Memory B cell (primary cell): ENCODE data around the gene DSC1.
"Not testable (repeated sequence)": the region's sequence is repeated elsewhere in the genome, so short reads cannot be mapped to it uniquely, and the experiment has no call there.

ENCODE experiments used
- ATAC-seq: fragments of 150-1000 bp; cut with Tn5 transposase; 2 replicates; pipeline ENCODE4 v1.10.0; 2021; ENCODE audit warnings: low read depth, mild to moderate bottlenecking, moderate library complexity
- DNase-seq, 2 donors: peaks; one replicate each; pipeline ENCODE4 v3.0.0; 2022; ENCODE audit warnings: low spot score in 2 of 2
- H3K27ac Mint-ChIP-seq: one replicate; pipeline ENCODE4 v1.8.0; 2022; ENCODE audit warnings: mild to moderate bottlenecking, moderate library complexity, mixed read lengths
- H3K27me3 Mint-ChIP-seq: one replicate; pipeline ENCODE4 v1.8.0; 2022; ENCODE audit warnings: mixed read lengths
- H3K36me3 Mint-ChIP-seq: one replicate; pipeline ENCODE4 v1.8.0; 2022; ENCODE audit warnings: mild to moderate bottlenecking, mixed read lengths
- H3K4me1 Mint-ChIP-seq: one replicate; pipeline ENCODE4 v1.8.0; 2022; ENCODE audit warnings: mixed read lengths
- H3K4me3 Mint-ChIP-seq: one replicate; pipeline ENCODE4 v1.8.0; 2022; ENCODE audit warnings: mild to moderate bottlenecking, moderate library complexity, mixed read lengths
- H3K9me3 Mint-ChIP-seq: one replicate; pipeline ENCODE4 v1.8.0; 2022; ENCODE audit warnings: mixed read lengths

DSC1 gene

DNA sequence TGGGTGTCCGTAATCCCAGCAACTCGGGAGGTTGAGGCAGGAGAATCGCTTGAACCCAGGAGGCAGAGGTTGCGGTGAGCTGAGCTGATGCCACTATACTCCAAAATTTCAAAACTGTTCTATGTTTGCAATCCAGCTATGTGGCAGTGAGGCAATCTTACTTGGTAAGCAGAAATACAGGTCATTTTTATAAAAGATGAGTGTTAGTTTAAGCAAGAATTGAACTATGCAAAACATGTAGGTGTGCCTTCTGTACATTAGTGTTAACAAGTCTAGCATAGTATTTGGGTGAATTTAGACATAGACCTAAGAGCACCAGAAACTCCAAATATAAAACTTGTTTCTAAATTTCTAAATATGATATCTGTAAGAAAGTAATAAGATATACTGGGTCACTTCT lies 7.2 kb downstream of the DSC1 start:
- Mint-ChIP-seq H3K27ac (no peak overlapping the region), H3K36me3 (no peaks in the 10 kb centered on the region), H3K9me3 (no peaks in the 10 kb centered on the region), H3K27me3 (no peaks in the 10 kb centered on the region), H3K4me1 (no peaks in the 10 kb centered on the region), H3K4me3 (no peak overlapping the region)
- ATAC-seq (no peak), DNase-seq (no peak)

- Mint-ChIP-seq H3K4me3 (no peak overlapping the region), H3K9me3 (no peaks in the 10 kb centered on the region), H3K27me3 (no peaks in the 10 kb centered on the region), H3K36me3 (no peaks in the 10 kb centered on the region), H3K4me1 (no peaks in the 10 kb centered on the region), H3K27ac (no peak overlapping the region)
- DNase-seq, result no peak
- no peak for ATAC-seq
Measured at GRCh38 chr18:31154181-31154580, 8.5 kb downstream of the DSC1 start.

DNA sequence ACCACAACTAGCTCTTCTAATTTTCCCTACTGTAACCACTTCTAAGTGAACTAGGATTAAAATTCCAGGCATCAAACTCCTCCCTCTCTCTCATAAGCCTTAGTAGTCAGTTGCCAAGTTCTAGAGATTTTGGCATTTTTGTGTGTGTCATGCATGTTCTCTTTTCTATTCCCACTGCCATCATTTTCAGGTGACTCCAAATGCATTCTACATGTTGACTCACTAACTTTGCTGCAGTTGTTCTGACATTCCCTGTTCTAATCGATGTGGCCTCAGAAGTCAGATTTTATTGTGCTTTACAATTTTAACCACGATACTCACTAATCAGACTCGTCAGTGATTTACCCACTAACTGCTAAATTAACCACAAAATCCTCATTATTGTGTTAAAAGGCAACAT lies 13.3 kb downstream of the DSC1 start:
- peaks cover 3% of the 10 kb centered on the region for H3K9me3 Mint-ChIP-seq
- ATAC-seq, result no peak

DNA sequence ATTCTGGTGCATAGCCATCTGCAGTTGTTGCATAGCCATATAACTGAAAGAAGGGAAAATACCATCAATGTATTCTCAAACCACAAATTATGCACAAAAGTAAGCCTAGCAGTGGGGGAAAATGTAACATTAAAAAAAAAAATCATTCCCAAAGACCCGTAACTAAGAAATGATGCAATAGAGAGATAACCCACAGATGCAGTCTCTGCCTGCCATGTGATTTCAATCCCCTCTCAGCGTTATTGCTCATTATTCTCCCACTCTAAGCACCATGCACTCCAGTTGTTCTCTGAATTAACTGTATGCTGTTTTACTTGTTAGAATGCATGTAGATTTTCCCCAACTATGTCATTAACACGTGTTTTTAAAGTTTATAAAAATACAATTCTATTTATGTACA lies 14.1 kb downstream of the DSC1 start:
- DNase-seq (no peak), ATAC-seq (no peak)
- no peak overlapping the region for H3K4me3 Mint-ChIP-seq
- no peaks in the 10 kb centered on the region for H3K27me3 Mint-ChIP-seq
- H3K27ac Mint-ChIP-seq, result no peak overlapping the region
- no peaks in the 10 kb centered on the region for H3K36me3 Mint-ChIP-seq
- H3K9me3 Mint-ChIP-seq, result peaks cover 4% of the 10 kb centered on the region
- no peaks in the 10 kb centered on the region for H3K4me1 Mint-ChIP-seq

More for the DNA sequence above, 13.3 kb downstream of the DSC1 start:
- H3K27ac Mint-ChIP-seq, result no peak overlapping the region
- no peaks in the 10 kb centered on the region for H3K27me3 Mint-ChIP-seq
- no peaks in the 10 kb centered on the region for H3K4me1 Mint-ChIP-seq
- H3K4me3 Mint-ChIP-seq, result no peak overlapping the region
- DNase-seq, result no peak
- no peaks in the 10 kb centered on the region for H3K36me3 Mint-ChIP-seq

DNA sequence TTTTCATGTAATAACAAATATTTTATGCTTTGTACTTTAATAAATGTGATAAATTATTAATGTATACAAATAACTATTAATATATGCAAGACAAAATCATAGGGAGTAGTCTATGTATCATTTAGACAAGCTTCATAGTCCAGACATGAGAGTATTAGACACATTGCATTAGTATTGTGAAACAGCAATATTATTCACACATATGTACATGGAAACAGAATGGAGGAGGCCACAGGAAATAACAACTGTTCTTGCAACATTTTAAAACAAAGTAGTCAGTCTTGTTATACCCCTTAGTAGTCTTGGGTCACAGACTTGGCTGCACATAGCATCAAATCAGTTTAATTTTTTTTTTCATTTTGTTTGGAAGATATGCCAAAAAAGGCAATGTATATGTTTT lies 15.8 kb downstream of the DSC1 start:
- Mint-ChIP-seq H3K9me3 (peaks cover 4% of the 10 kb centered on the region), H3K27me3 (no peaks in the 10 kb centered on the region), H3K36me3 (no peaks in the 10 kb centered on the region), H3K27ac (no peak overlapping the region), H3K4me3 (no peak overlapping the region), H3K4me1 (no peaks in the 10 kb centered on the region)
- ATAC-seq, result no peak
- DNase-seq, result no peak

DNA sequence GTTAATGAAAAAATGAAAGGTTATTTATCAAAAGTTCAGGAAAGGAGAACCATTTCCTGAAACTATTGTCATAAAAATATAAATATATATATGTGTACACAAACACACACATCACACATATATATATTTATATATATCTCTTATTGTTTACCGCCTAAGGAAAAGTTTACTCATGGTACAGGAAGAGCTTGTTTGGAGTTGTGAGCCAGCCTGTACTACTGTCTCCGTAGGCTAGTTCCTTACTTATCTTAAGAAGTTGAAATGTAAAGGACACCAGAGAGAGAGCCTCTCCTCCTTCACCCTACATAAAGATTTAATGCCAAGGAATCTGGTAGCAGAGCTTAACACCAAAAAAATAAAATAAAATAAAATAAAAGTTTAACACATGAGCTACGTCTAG lies 19.6 kb downstream of the DSC1 start:
- Mint-ChIP-seq H3K4me1 (no peaks in the 10 kb centered on the region), H3K27me3 (no peaks in the 10 kb centered on the region), H3K9me3 (peaks cover 4% of the 10 kb centered on the region), H3K27ac (no peak overlapping the region), H3K36me3 (no peaks in the 10 kb centered on the region), H3K4me3 (no peak overlapping the region)
- ATAC-seq (no peak), DNase-seq (no peak)

- no peak overlapping the region for H3K27ac Mint-ChIP-seq
Measured at GRCh38 chr18:31138709-31139108, 23.9 kb downstream of the DSC1 start.

GRCh38 chr18:31134988-31135529 lies 27.6 kb downstream of the DSC1 start:
- no peaks in the 10 kb centered on the region for H3K4me1 Mint-ChIP-seq

More at GRCh38 chr18:31138709-31139108, 23.9 kb downstream of the DSC1 start:
- DNase-seq (no peak), ATAC-seq (no peak)
- H3K9me3 Mint-ChIP-seq, result no peaks in the 10 kb centered on the region
- H3K36me3 Mint-ChIP-seq, result no peaks in the 10 kb centered on the region
- no peaks in the 10 kb centered on the region for H3K4me1 Mint-ChIP-seq
- no peak overlapping the region for H3K4me3 Mint-ChIP-seq
- H3K27me3 Mint-ChIP-seq, result no peaks in the 10 kb centered on the region

GRCh38 chr18:31129398-31130115 lies 33.1 kb downstream of the DSC1 start:
- Mint-ChIP-seq H3K9me3 (no peaks in the 10 kb centered on the region), H3K36me3 (no peaks in the 10 kb centered on the region), H3K4me1 (no peaks in the 10 kb centered on the region), H3K4me3 (no peak overlapping the region), H3K27me3 (no peaks in the 10 kb centered on the region), H3K27ac (no peak overlapping the region)
- no peak for ATAC-seq
- DNase-seq, result no peak

More at GRCh38 chr18:31134988-31135529, 27.6 kb downstream of the DSC1 start:
- no peaks in the 10 kb centered on the region for H3K9me3 Mint-ChIP-seq
- ATAC-seq, result no peak
- no peak overlapping the region for H3K27ac Mint-ChIP-seq
- DNase-seq, result no peak
- no peaks in the 10 kb centered on the region for H3K36me3 Mint-ChIP-seq
- H3K4me3 Mint-ChIP-seq, result no peak overlapping the region
- H3K27me3 Mint-ChIP-seq, result no peaks in the 10 kb centered on the region

- H3K4me3 Mint-ChIP-seq, result no peak overlapping the region
- H3K36me3 Mint-ChIP-seq, result no peaks in the 10 kb centered on the region
- no peaks in the 10 kb centered on the region for H3K4me1 Mint-ChIP-seq
- H3K9me3 Mint-ChIP-seq, result no peaks in the 10 kb centered on the region
- no peaks in the 10 kb centered on the region for H3K27me3 Mint-ChIP-seq
- ATAC-seq (no peak), DNase-seq (no peak)
- H3K27ac Mint-ChIP-seq, result no peak overlapping the region
Measured at GRCh38 chr18:31125878-31126277, 36.8 kb downstream of the DSC1 start.

GRCh38 chr18:31123125-31123524 lies 39.5 kb downstream of the DSC1 start:
- H3K27me3 Mint-ChIP-seq, result not testable (repeated sequence)

DNA sequence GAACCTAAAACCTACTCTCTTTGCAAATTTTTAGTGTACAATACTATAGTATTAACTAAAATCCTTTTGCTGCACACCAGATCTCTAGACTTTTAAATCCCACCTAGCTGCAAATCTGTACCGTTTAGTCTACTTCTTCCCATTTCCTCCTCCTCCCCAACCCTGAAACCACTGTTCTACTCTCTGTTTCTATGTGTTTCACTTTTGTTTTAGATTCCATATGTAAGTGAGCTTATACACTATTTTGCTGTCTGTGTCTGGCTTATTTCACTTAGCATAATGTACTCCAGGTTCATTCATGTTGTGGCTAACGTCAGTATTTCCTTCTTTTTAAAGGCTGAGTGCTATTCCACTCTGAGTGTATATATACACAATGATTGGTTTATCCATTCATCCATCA lies 42.1 kb downstream of the DSC1 start:
- ATAC-seq, result no peak
- Mint-ChIP-seq H3K27ac (no peak overlapping the region), H3K4me1 (no peaks in the 10 kb centered on the region), H3K4me3 (no peak overlapping the region), H3K36me3 (no peaks in the 10 kb centered on the region), H3K9me3 (peaks cover 9% of the 10 kb centered on the region), H3K27me3 (no peaks in the 10 kb centered on the region)
- no peak for DNase-seq

More at GRCh38 chr18:31123125-31123524, 39.5 kb downstream of the DSC1 start:
- not testable (repeated sequence) for H3K4me1 Mint-ChIP-seq, H3K36me3 Mint-ChIP-seq, DNase-seq, H3K4me3 Mint-ChIP-seq, H3K27ac Mint-ChIP-seq, ATAC-seq, H3K9me3 Mint-ChIP-seq

GRCh38 chr18:31116853-31117595 lies 45.6 kb downstream of the DSC1 start:
- Mint-ChIP-seq H3K4me3 (no peak overlapping the region), H3K4me1 (no peaks in the 10 kb centered on the region), H3K36me3 (no peaks in the 10 kb centered on the region), H3K27ac (no peak overlapping the region), H3K27me3 (no peaks in the 10 kb centered on the region), H3K9me3 (peaks cover 9% of the 10 kb centered on the region)
- ATAC-seq, result no peak
- DNase-seq, result no peak

DNA sequence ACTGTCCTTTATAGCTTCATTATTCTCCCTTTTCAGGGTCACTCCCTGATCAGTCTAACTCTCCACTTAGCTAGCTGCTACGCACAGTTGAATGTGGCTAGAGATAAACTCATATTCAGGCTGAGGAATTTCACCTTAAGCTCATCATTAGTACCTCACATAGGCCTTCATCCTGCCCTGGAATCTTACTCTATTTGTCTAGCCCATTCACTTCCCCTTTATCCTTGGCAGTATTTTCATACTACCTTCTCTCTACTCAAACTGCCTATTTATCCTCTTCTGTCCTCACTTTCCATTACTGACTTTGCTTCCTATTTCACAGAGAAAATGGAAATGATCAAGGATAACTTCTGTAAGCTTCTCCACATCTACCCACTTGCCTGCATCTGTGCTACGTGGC lies 49.9 kb downstream of the DSC1 start:
- DNase-seq (no peak), ATAC-seq (no peak)
- no peak overlapping the region for H3K4me3 Mint-ChIP-seq
- H3K27me3 Mint-ChIP-seq, result no peaks in the 10 kb centered on the region
- no peaks in the 10 kb centered on the region for H3K4me1 Mint-ChIP-seq
- peaks cover 4% of the 10 kb centered on the region for H3K9me3 Mint-ChIP-seq
- no peaks in the 10 kb centered on the region for H3K36me3 Mint-ChIP-seq
- H3K27ac Mint-ChIP-seq, result no peak overlapping the region
